HG03064 (cell line): ENCODE measurements around the gene PSG11.
"Not testable (repeated sequence)": the region's sequence is repeated elsewhere in the genome, so short reads cannot be mapped to it uniquely, and the experiment has no call there.

Source experiments
- ATAC-seq: cut with Tn5 transposase; IDR thresholded peaks from one replicate; pipeline ENCODE4 v1.9.1; 2021; ENCODE audit warnings: low read depth; ENCODE audit not compliant: unreplicated experiment

Gene PSG11

DNA sequence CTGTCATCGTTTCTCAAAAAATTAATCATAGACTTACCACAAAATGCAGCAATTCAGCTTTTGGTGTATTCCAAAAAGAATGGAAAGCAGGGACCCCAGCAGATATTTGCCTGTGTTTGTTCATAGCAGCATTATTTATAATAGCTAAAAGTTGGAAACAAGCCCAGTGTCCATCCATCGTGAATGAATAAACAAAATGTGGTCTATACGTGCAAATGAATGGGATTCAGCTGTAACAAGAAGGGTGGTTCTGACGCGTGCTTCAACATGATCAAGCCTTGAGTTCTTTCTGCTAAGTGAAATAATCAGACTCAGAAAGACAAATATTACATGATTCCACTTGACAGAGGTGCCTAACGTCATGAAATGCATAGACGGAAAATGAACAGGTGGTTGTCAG, 36.4 kb downstream of the PSG11 start:
- ATAC-seq: no peak

DNA sequence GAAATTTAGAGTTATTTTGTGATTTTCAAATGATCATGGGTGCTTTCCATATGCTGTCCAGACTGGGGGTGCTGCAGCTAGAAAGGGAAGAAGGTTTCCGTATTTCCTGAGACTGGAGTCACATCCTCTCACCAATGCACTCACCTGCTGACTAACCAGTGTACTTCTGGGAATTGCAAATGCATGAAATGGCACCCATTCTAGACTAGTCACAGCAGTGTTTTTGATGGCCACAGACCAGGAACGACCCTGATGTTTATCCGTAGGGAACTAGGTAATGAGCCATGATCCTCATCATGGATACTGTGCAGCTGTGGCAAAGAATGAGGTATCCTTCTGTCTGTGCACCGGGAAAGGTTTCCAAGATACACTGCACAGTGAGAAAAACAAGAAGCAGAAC, 37.1 kb downstream of the PSG11 start:
- not testable (repeated sequence) for ATAC-seq

DNA sequence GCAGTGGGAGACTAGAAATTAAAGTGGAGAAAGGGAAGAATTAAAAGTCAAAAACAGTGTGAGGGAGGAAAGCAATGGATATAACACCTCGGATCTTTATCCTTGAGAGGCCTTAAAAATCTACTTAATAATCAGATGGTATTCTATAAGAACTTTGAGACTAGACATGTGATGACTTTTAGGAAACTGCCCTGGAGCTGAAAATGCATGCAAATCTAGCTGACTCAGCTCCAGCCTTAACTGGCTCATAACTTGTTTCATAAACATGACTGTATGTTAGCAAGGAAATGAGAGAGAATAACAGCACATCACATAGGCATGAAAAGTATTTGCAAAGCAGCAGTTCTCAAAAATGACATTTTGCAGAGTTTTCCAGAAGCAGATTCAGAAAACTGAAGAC, 38.1 kb downstream of the PSG11 start:
- not testable (repeated sequence) for ATAC-seq

DNA sequence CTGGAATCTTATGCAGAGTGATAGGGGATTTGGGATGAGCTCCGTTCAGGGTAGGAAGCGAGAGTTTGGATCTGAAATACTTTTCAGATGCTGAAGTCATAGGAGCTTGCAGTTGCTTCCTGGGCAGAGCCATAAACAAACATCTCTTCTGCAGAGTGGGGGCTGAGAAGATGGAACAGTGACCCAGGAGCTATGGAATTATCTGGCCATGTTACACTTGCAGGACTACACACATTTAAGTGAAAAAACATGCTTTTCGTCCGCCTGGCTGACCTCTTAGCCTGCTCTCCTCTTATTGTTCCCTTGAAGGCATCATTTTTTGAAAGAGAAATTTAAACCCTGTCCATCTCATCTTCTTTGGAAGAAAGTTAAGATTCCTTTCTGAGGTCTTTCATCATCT, 40.7 kb downstream of the PSG11 start:
- ATAC-seq: no peak

DNA sequence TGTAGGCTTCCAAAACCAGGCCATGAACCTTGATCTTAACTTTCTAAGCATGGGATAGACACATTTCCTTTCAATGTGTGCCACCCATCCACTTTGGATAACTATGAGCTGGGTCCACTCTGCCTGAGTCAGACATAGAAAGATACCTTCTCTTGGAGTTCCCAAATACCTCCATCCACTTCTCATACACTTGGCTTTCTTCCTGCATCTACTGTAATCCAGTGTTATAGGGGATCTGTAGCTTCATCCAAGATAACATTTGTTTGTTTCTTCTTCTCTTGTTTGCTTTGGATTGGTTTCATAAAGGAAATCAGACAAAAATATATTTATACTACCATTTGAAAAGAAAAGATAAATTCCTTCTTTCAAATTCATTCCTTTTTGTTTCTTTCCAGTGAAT, 44.2 kb downstream of the PSG11 start:
- not testable (repeated sequence) for ATAC-seq

DNA sequence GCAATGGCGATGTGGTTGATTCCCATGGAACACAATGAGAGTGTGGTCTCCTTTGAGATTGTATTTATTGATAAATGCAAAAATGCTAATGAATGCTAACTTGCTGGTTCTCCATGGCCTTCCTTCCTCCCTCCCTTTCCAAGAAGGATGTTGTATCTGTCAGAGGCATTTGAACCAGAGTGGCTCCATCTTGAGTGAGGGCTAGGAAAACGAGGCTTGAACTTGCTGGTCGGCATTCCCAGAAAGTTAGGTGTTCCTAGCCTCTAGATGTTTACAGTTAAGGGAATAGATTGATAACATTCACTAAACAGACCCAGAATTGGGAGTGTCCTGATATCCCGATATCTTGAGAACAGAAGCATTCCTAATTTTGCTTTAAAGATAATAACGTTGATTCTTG, 54.8 kb downstream of the PSG11 start:
- ATAC-seq: not testable (repeated sequence)

DNA sequence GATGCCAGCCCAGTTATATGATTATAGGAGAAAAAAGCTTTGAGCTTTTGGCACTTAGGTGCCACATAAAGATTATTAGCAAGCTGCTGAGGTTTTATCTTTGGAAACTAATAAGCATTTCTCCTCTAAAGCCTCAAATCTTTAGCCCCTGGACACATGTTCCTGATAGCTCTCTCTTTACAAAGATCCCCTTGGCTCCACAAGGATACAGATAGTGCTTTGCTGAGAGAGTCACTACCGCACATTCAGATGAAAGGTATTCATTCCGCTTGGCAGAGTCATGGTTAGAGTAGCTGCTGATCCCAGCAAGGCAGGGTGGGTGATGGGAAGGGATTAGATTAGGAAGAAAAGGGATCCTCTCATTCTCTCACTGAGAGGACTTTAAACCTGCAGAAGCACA, 61.1 kb downstream of the PSG11 start:
- ATAC-seq: no peak

DNA sequence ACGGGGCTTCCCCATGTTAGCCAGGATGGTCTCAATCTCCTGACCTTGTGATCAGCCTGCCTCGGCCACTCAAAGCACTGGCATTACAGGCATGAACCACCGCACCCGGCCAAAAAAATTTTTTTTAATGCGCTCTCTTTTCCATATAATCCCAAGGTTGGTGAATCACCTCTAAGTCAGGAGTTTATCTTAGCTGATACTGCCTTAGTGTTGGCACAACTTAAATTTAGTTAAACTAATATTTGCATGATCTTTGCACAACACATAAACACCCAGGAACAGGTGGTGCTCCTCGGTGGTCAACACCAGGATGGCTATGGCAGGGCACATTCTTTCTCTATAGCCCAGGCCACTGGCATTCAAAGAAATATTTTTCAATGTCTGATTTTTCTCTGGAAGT, 65.2 kb downstream of the PSG11 start:
- ATAC-seq: no peak
